Measurements from ENCODE around the gene MTA1.

- no peak for TF ChIP-seq CTCF (IDR thresholded peaks at IDR 0.05; ENCODE audit: low read depth, low read length, poor library complexity, severe bottlenecking)
- TF ChIP-seq EZH2phosphoT487 (IDR thresholded peaks at IDR 0.05; ENCODE audit: borderline replicate concordance, low read length): no peak
Measured at GRCh38 chr14:105455766-105456660, 36.4 kb downstream of the MTA1 start.
